GM12873 (cell line): Measurements from ENCODE around the gene USP5.

Experiments used
- CTCF ChIP-seq: IDR thresholded peaks from 2 replicates; pipeline ENCODE4 v1.5.1; 2012; ENCODE audit warnings: low read depth, mild to moderate bottlenecking, moderate library complexity, low read length, control low read depth; ENCODE audit not compliant: insufficient read depth; ENCODE audit errors: missing control alignments

Gene USP5

GRCh38 chr12:6817098-6817497 is 34.9 kb upstream of the USP5 start:
- TF ChIP-seq CTCF: no peak

DNA sequence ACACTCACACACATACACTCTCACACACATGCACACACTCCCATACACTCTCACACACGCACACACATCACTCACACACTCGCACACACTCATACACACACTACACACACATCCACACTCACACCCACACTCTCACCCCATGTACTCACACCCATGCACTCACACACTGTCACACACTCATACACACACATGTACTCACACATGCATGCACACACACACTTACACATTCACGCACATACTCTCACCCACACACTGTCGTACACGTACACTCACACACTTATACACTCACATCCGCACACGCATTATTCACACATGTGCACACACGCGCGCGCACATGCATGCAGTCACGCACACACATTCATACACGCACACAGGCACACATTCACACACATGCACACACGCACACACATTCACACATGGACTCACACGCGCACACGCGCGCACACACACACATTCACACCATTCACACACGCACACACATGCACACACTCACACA is 34.2 kb upstream of the USP5 start:
- TF ChIP-seq CTCF: no peak

- no peak for TF ChIP-seq CTCF
Observed at GRCh38 chr12:6818222-6818621, 33.7 kb upstream of the USP5 start.

DNA sequence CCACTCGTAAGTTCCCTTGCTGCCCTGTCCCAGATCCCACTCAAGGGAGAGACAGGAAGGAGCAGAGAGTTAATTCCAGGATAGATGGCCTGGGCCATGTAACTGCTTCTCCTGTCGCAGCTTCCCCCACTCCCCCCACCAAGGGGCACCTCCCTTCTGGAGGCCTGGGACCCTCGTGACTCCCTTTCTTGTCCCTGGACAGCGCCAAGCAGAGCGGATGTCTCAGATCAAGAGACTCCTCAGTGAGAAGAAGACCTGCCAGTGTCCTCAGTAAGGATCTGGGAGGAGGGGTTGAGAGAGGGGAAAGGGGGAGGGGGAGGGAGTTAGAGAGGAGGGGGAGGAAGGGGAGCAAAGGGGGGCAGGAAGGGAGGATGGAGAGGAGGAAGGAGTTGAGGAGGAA is 33.3 kb upstream of the USP5 start:
- TF ChIP-seq CTCF: no peak

GRCh38 chr12:6819106-6820030 is 32.6 kb upstream of the USP5 start:
- TF ChIP-seq CTCF: no peak

DNA sequence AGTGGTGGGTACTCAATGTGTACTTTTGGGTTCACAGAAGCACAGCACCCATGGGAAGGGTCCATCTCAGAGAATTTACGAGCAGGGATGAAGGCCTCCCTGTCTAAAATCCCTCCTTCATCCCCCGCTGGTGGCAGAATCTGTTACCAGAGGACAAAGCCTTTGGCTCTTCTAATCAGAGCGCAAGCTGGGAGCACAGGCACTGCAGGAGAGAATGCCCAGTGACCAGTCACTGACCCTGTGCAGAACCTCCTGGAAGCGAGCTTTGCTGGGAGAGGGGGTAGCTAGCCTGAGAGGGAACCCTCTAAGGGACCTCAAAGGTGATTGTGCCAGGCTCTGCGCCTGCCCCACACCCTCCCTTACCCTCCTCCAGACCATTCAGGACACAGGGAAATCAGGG is 31.8 kb upstream of the USP5 start:
- no peak for TF ChIP-seq CTCF

- TF ChIP-seq CTCF: no peak
Observed at GRCh38 chr12:6821591-6822425, 30.1 kb upstream of the USP5 start, which contains the start of gene GPR162. GPR162 (plus strand) TSS chr12:6821821; CDS start chr12:6823899, 2,078 bp downstream.
